Mesothelial cell of epicardium (in vitro differentiated cells): ENCODE results near the gene SLC45A1. TPM values are rescaled to one million over a fixed set of nuclear protein-coding genes. Genes with fewer than 3 reads are reported as not detected.

Experiments used
- DNase-seq, 2 experiments: peaks; one replicate each; pipeline ENCODE4 v3.0.0; 2021; ENCODE audit warnings: low spot score in 2 of 2; ENCODE audit not compliant: unreplicated experiment in 2 of 2
- H3K27ac Mint-ChIP-seq: 2 replicates; pipeline ENCODE4 v1.8.0; 2021; ENCODE audit warnings: mixed read lengths
- H3K27me3 Mint-ChIP-seq: 2 replicates; pipeline ENCODE4 v1.8.0; 2021; ENCODE audit warnings: low read depth, mixed read lengths
- H3K36me3 Mint-ChIP-seq: 2 replicates; pipeline ENCODE4 v1.8.0; 2021; ENCODE audit warnings: mixed read lengths
- H3K4me1 Mint-ChIP-seq: 2 replicates; pipeline ENCODE4 v1.8.0; 2021; ENCODE audit warnings: mixed read lengths
- H3K4me3 Mint-ChIP-seq: 2 replicates; pipeline ENCODE4 v1.8.0; 2021; ENCODE audit warnings: mild to moderate bottlenecking, moderate library complexity, mixed read lengths
- H3K9me3 Mint-ChIP-seq: 2 replicates; pipeline ENCODE4 v1.8.0; 2021; ENCODE audit warnings: mixed read lengths
- CTCF ChIP-seq: fragments of 200-600 bp; sonication (generic); IDR thresholded peaks from one replicate; pipeline ENCODE4 v1.5.0; 2021; ENCODE audit warnings: antibody characterized with exemption; ENCODE audit not compliant: unreplicated experiment
- total RNA-seq: library from RNA; stranded (reverse); gene quantifications from 3 replicates; pipeline ENCODE4 v1.2.1, GENCODE V29; 2021

Gene SLC45A1
- total RNA-seq, 1 donor from 2014 or later: 4.9 TPM

- TF ChIP-seq CTCF: no peak
- no peak overlapping the region for H3K4me3 Mint-ChIP-seq
- H3K4me1 Mint-ChIP-seq: peaks cover 14% of the 10 kb centered on the region
- H3K36me3 Mint-ChIP-seq: no peaks in the 10 kb centered on the region
- H3K9me3 Mint-ChIP-seq: peaks cover 9% of the 10 kb centered on the region
- peak overlapping the region; percentile 26 for H3K27ac Mint-ChIP-seq
- H3K27me3 Mint-ChIP-seq: no peaks in the 10 kb centered on the region
- DNase-seq: no peak
These were observed 35.9 kb upstream of the SLC45A1 start for GRCh38 chr1:8281843-8282509.

DNA sequence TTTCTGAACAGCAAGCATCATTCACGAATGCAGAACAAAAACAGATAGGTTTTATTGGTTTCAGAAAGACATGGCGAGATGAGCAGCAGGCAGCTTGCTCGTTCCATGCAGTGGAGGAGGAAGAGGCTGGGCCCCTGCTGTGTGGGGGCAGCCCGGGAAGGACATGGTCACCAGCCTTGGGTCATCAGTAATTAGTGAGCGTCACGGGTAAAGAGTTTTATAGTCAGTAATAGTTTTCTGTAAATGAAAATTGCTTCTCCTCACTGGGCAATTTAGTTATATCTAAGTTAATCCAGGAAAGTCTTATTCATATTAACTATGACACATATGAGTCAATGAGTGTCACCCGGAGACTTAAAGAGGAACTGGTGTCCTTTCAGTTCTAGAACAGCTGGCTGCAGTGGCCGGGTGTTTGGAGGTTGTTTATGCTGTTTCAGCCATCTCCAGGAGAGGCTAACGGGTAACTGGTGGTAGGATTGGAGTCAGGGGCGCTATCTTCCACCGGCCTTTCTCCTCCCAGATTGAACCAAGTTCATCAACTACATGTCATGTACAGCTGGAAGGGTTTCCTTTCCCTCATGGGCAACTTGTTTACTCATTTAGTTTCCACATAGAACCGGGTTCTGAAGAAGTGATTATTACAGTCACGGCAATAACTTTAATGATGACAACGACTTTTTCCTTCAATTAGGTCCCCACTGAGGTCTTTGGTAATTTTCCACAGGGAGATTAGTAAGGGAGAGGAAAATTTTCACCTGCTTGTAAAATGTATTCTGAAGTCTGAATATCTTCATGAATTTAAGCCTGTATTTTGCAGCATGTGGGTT is 34.6 kb upstream of the SLC45A1 start:
- Mint-ChIP-seq H3K27ac (no peak overlapping the region), H3K4me3 (no peak overlapping the region), H3K36me3 (no peaks in the 10 kb centered on the region), H3K4me1 (peaks cover 14% of the 10 kb centered on the region), H3K9me3 (peaks cover 9% of the 10 kb centered on the region), H3K27me3 (no peaks in the 10 kb centered on the region)
- DNase-seq: no peak
- no peak for TF ChIP-seq CTCF

DNA sequence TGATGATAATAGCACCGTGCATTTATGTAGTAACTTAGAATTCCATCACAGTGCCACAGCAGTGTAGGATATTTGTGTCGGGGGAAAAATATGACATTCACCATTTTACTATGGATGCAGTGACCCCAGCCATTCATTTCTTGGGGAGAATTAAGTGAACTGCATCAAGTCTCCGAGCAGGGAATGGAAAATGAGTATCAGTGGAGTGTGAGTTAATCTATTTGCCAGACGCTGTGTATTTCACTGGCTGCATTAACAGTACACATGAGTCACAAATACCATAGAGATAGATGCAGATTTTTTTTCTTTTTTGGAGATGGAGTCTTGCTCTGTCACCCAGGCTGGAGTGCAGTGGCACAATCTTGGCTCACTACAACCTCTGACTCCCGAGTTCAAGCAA is 33.8 kb upstream of the SLC45A1 start:
- Mint-ChIP-seq H3K36me3 (no peaks in the 10 kb centered on the region), H3K4me3 (no peak overlapping the region), H3K9me3 (peaks cover 9% of the 10 kb centered on the region), H3K27ac (no peak overlapping the region), H3K27me3 (no peaks in the 10 kb centered on the region), H3K4me1 (peaks cover 14% of the 10 kb centered on the region)
- DNase-seq: no peak
- no peak for TF ChIP-seq CTCF

GRCh38 chr1:8285103-8285502 is 32.8 kb upstream of the SLC45A1 start:
- peaks cover 9% of the 10 kb centered on the region for H3K9me3 Mint-ChIP-seq
- no peak overlapping the region for H3K4me3 Mint-ChIP-seq
- no peak for DNase-seq
- H3K27me3 Mint-ChIP-seq: no peaks in the 10 kb centered on the region
- no peaks in the 10 kb centered on the region for H3K36me3 Mint-ChIP-seq
- H3K27ac Mint-ChIP-seq: no peak overlapping the region
- no peak for TF ChIP-seq CTCF
- H3K4me1 Mint-ChIP-seq: peaks cover 14% of the 10 kb centered on the region

- Mint-ChIP-seq H3K27ac (no peak overlapping the region), H3K27me3 (no peaks in the 10 kb centered on the region)
- no peak for TF ChIP-seq CTCF
These were observed 31.9 kb upstream of the SLC45A1 start for GRCh38 chr1:8285965-8286364.

More at GRCh38 chr1:8285965-8286364, 31.9 kb upstream of the SLC45A1 start:
- H3K4me1 Mint-ChIP-seq: peaks cover 14% of the 10 kb centered on the region
- no peak overlapping the region for H3K4me3 Mint-ChIP-seq
- no peak for DNase-seq
- H3K9me3 Mint-ChIP-seq: peaks cover 6% of the 10 kb centered on the region
- H3K36me3 Mint-ChIP-seq: no peaks in the 10 kb centered on the region
